ENCODE data around the gene ARHGAP25.
A peak's percentile ranks its signal among the peaks of the same experiment; 100 is the strongest.

Gene ARHGAP25

DNA sequence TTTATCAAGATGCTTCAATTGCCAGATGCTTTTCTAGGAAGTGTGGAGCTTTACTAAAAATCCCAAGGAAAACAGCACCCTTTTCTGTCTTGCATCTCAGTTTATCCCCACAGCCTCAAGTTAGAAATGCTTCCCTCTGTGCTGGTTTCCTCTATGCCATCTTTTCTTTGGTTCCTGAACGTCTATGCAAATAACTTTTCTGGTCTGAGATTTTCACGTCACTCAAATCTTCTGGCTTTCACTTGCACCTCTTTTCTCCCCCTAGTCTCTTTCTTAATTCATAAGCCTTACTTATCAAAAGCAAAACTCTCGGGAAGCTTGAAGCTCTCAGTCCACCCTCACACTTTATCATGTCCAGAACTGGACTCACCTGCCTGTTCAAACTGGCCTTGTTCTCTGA is 33.9 kb downstream of the ARHGAP25 start:
- DNase-seq, result no peak

DNA sequence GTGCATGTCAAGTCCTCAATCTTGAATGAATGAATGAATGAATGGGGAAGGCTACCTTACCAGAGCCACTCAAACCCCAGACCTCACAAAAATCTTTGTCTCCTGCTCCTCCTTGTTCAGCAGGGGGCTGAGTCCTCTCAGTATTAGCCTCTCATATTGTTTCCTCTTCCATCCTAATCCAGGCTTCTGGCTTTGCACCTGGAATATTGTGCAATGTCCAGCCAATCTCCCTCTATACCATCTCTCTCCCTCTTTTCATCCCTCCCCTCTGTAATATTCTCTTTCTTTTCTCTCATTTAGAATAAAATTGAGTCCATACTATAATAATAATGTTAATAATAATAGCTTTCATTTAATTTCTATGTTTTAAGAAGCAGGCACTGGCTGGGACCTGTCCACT is 34.3 kb downstream of the ARHGAP25 start:
- no peak for DNase-seq

DNA sequence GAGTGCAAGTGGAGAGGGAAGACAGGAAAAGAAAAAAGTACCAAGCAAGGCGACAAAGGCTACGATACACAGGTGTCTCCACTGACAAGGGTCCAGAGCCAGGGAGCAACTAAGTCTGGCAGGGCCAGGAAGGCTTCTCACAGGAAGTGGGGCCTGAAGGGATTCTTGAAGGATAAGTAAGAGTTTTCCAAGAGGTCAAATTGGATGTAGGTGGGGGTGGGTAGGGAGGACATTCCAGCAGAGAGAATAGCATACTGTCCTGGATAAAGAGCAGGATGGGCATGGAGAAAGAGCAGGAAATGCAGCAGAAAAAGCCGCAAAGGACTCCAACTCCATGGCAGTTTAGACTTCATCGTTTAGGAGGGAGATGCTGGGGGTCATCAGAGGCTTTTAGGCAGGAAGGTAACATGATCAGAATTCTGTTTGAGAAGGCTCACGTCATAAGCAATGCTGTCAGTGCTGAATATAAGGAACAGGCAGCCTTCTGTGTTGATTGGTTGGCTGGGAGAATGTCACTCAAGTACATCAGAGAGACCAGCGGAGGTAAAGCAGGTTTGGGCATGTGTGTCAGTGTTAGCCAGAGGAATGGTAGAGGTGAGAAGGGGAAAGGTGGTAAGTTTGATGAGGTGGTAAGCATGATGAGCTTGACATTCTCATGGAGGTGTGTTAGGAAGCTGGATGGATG is 35.1 kb downstream of the ARHGAP25 start:
- no peak for DNase-seq

DNA sequence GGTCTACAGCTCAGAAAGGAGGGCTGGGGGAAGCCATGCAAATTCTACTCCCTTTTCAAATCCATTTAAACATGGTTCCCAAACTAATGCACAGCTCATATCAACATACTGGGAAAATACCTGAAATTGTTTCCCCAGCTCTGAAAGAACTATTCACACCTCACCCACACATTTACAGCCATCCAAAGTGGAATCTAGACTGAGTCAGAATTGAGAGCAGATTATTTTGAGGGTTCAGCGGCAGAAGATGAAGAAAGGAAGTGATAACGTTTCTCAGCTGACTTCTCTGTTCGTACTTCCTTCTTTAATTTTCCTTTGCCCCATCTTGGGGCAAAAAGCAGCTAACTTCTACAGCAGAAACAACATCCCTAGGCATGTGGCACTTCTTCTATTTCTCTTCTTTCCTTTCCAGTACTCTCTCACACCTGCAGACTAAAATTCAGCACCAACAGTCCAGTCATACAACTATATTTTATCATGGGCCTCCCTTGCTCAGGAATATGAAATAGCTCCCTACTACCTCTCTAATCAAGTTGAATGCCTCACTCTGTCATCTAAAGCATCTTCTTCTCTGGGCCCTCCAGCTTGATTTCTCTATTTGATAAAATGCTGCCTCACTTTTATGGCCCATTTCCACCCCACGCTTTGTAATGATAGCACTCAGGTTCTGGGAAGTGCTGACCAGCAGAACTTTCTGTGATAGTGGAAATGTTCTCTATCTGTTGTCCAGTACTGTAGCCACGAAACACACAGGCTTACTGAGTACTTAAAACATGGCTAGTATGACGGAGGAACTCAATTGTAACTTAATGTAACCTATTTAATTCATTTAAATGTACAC is 35.9 kb downstream of the ARHGAP25 start:
- peak; percentile 59 to 66 for DNase-seq

DNA sequence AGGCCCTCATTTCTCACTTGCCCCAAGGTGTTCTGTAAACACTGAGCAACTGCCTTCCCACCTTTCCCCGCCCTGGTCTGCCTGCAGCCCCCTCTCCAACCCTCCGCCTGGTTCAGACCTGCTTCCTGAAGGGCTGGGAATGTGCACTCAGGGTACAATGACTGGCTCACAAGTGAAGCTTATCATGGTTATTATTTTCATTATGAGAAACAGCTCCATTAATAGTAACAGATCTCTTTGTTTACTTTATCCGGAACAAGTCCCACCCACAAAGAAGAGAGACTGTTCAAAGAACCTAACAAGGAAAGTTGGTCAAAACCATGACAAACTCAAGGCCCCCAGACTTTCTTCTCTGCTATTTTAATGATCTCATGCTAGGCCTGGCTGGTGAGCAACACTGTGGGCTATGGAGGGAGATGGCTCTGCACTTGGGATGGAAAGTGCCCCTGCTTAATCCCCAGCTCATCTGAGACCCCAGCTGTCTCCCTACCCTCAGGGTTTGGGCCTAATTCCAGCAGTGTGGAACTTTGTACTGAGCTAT is 36.7 kb downstream of the ARHGAP25 start:
- no peak for DNase-seq

DNA sequence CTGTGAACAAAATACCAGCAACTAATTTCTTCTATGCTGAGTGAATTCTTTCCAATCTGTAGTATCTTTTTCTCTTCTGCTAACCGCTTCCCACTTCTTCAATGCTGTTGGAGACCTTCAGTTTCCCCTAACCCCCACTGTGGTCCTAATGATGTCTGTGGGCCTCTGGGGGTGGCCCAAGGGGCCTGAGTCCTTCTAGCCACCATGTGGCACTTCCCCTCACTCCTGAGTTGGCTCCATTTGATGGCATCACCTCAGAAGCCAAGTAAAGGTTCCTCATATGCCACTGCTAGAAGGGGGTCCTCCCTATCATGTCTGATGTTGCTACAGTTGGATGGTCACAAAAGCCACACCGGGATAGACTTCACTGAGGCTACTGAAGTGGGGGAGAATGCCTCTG is 37.5 kb downstream of the ARHGAP25 start:
- DNase-seq, result no peak

DNA sequence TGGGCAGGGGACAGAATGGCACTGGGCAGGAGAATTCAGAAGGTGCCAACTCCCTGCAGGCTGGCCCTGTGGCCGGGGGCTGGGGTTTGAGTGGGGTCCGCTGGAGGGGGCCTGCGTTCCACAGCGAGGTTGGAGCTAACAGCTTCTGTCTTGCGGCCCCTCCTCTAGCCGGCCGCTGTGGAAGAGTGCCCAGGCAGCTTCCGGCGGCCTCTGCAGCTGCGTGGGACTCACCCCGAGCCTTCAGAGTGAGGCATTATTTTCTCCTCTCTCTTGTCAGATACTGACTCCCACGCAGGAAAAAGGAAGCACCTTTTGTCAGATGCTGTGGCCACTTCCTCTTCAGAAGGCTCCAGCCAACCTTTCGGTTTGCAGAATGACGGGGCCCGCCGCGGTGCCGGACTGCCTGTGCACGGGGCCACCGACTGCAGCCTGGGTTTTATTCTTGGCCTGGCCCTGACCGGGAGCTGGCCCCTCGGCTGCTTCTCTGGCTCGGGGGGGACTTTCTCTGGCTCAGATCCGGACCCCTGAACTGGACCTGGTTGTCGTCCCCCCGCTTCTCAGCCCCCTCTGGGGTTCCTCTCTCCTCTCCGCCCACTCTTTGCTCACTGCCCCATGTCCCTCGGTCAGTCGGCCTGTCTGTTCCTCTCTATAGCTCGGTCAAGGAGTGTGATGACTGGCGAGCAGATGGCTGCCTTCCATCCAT is 40.1 kb downstream of the ARHGAP25 start:
- DNase-seq, result peak; percentile 92 to 95

DNA sequence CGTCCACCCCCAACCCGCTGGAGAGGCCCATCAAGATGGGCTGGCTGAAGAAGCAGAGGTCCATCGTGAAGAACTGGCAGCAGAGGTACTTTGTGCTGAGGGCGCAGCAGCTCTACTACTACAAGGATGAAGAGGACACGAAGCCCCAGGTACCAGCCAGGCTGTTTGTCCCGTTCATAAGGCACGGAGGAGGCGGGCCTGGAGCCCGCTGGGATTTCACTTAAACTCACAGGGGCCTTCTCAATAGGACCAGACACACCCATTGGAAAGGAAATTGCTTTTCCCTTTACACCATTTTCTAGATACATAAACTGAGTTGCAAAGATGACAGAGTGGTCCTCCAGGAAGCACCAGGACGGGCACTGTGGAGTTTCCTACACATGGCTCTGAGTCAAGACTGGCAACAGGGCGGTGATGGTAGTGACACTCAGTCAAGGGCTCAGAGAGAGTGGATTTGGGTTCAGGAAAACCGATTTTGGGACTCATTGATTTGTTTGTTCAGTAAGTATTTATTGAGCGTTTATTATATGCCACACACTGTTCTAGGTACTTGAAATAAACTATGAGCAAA is 40.7 kb downstream of the ARHGAP25 start:
- no peak for DNase-seq

DNA sequence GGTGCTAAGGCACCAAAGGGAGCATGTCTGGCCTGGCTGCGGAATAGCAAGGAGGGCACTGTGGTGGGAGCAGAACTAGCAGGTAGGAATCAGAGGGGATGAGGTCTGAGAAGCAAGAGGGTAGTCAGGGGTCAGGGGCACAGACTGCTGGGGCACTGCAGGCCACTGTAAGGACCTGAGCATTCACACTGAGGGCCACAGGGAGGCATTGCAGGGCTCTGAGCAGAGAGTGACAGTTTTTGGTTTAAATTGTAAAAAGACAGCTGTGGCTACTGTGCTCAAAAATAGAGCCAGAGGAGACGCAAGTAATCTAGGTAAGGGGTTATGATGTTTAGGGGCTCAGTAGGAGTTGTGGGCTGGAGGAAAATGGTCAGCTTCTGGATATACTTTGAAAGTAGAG is 41.5 kb downstream of the ARHGAP25 start:
- peak; percentile 11 to 19 for DNase-seq

DNA sequence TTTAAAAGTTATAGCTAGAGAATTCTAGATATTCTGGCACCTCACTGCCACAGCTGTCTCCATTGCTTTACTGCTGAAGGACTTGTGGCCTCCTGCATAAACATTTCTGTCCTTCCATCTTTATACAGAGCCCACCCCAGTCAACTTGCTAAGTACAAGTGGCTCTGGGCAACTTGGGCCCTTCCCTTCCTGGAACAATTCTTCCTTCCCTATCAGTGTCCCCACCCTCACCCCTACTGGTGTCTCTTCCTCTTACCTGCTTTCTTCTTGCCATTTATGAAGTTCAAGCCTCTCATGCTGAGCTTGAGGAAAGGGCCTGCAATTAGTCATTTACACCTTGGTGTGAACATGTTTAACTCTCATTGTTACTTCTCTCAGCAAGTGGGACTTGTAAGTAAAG is 45.0 kb downstream of the ARHGAP25 start:
- no peak for DNase-seq

DNA sequence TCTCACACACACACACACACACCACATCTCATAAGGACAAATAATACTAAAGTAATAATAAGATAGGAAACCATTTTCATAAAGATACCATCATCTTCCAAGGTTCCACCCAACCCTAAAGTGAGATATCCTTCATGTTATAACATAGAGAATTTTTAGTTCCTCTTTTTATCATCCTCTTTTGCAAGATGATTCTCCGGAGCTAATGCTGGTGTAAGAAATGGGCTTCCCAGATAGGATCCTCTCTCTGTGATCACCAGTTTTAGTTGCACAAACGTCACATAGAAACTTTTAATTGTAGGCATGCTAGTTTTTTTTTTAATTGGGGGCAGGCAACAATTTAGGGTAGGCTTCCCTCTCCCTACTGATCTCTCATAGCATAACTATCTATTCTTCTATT is 49.6 kb downstream of the ARHGAP25 start:
- peak; percentile 78 to 87 for DNase-seq

DNA sequence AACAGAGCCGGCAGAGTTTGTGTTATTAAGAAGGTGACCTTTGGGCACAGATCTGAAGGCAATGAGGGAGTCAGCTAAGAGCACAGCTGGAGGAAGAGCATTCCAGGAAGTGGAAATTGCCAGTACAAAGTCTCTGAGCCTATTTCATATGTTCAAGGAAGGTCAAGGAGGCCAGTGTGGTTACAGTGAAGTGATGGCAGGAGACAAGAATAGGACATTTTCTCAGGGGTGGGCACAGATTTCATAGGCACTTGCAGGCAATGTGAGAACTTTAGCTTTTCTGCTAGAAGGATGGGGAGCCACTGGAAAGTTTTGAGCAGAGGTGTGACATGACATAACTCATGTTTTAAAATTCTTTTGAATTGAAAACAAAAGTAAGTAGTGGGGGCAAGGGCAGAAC is 50.3 kb downstream of the ARHGAP25 start:
- no peak for DNase-seq

DNA sequence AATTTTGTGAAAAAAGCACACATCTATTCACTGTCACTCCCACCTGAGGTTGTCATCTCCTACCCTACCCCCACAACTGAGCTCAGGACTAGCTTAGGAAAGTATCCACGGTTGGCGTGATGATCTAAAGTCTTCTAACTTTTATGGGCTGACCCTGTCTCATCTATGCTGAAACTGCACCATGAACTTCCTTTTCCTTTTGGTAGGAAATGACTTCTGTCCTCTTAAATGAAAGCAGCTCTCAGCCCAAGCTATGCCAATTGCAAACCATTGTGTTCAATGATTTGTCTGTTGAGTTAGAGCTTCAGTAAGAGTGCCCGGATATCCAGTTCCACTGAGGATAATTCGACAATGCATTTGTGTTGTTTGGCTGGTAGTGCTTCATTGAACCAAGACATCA is 52.7 kb downstream of the ARHGAP25 start:
- no peak for DNase-seq

DNA sequence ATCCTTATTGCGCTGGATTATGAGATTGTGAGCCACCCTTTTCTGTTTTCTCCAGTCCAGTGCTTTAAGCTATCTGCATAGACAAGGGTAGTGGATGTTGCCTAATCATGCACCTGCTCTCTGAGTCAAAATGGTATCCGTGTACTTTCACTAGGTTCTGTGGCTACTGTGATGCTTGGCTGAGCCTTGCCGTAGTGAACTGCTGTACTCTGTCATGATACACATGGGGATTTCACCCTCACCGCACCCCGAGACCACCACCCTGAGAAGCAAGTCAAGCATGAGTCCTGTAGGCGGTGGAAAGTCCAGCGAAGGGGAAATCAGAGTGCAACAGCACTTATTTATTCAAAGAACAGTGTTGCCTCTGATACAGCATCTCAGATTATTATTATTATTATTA is 55.0 kb downstream of the ARHGAP25 start:
- no peak for DNase-seq

DNA sequence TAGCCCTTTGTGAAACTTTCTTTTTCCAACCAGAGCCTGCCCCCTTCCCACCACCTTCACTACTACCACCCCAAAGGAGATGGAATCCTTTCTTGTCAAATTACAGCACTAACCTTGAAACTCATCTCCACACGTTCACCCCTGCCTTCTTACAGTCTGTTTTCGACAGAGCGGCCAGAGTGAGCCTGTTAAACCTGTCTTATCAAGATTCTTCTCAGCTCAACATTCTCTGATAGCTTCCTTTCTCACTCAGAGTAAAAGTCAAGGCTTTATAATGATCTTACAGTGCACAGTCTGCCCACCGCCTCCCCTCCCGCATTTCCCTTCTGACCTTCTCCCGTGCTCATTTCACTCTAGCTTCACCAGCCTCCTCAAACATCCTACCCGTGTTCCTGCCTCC is 56.0 kb downstream of the ARHGAP25 start:
- no peak for DNase-seq

DNA sequence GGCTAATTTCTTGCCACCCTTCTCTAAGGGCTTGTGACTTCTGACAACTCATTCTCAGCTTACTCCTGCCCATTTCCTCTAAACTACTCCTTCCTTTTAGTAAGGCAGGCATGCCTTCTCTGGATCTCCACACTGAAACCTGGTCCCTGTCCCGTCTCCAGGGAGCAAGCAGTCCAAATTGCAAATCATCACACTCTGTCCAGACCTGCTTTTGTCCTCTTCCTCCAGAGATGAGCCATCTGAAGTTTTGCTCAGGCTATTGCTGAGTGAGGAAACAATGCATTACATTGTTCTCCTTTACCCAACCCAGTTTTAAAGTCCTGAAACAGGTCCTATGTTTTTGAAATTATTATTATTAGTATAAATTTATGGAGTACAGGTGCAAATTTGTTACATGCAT is 57.3 kb downstream of the ARHGAP25 start:
- DNase-seq, result no peak

DNA sequence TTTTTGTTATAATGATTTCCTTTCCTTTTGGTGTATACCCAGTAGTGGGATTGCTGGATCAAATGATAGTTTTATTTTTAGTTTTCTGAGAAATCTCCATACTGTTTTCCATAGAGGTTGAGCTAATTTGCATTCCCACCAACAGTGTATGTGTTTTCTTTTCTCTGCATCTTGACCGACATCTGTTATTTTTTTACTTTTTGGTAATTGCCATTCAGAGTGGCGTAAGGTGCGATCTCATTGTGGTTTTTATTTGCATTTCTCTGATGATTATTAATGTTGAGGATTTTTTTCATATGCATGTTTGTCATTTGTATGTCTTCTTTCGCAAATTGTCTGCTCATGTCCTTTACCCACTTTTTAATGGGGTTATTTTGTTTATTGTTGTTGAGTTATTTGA is 58.1 kb downstream of the ARHGAP25 start:
- no peak for DNase-seq

DNA sequence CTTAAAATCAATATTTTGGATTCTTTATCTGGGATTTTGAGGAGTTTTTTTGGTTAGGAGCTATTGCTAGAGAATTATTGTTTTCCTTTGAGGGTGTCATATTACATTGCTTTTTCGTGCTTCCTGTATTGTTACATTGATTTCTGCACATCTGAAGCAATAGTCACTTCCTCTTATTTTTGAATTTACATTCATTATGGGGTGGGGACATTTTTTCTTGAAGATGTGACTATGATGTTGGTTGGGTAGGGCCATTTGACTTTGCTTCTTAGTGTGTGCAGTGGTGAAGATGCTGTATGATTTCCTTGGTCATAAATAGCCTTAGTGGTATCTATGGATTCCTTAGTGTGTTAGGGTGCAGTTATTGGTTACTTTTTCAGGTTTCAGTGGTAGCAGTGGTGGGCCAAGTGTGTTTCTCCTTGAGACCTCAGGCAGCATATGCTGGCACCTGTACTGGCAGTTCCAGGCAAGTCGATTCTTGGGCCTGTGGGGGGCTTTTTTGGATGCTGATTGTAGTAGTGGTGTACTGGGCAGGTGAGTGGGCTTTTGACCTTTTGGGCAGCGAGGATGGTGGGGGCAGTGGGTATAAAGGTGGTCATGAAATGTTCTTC is 61.8 kb downstream of the ARHGAP25 start:
- peak; percentile 78 for DNase-seq

DNA sequence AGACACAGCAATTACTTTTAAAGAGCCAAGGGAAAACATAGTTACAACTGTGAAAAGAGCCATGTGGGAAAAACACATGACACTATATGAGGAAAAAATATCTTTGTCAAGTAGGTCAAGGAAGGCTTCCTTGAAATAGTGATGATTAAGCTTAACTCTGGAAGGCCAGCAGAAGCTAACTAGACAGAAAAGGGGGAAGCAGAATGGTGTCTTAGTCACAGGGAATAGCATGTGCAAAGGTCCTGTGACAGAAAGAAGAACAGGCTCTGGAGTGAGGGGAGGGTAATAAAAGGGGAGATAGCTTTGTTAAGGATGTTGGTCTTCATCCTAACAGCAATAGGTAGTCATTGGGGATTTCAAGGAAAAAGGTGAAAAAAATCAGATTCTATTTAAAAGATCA is 64.0 kb downstream of the ARHGAP25 start:
- DNase-seq, result no peak

DNA sequence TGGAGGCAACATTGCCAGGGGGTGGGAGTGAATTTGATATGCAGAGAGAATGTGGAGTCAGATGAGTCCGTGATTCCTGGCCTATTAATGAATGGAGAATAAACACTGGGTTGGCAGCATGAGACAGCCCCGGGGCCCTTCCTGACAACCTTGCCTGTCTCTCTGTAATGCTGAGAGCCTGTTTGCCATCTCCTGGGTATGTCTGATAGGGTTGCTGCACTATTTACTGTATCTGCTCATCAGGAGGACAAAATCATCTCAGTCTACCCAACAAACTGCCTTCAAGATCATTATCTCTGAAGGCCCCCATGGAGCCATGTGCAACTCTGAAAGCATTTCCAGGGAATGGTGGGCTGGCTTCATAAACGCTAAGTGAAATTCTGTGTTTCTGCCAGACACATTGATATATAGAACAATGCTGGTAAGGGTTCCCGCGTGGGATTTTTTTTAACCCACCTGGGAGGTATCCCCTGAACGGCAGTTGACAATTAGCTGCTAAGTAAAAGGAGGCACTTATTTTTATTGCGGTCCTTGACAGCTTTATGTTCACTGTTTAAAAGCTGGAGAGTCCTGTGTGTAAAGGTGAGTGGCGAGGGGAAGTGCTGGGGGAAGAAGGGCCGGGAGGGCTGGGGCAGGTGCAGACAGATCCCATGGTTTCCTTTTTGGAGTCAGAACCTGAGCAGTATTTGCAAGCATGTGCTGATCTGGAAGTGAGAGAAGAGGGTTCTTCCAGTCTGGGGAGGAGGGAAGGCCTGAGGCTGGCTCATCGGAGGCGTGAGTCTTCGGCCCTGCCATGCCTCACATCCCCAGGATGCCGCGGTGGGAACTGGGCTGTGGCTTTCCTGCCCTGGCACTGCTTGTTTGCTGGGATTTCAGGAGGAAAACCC is 64.8 kb downstream of the ARHGAP25 start:
- no peak for DNase-seq

DNA sequence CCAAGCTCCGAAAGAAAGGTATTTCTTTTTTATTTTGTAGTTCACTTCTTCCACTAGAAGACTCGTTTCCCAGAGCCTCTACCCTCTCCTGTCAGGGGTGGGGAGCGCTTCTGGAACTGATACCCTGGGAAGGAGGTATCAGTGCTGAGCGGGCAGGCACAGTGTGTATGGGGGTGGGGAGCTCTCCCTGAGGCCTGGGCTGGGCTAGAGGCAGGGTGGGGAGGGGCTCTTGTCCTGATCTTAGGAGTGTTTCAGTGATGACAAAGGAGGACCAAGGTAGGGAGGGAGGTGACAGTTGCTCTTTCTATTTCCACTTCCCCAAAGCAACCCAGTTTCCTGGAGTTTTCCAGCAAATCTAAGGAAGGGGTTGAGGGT is 65.4 kb downstream of the ARHGAP25 start:
- no peak for DNase-seq

DNA sequence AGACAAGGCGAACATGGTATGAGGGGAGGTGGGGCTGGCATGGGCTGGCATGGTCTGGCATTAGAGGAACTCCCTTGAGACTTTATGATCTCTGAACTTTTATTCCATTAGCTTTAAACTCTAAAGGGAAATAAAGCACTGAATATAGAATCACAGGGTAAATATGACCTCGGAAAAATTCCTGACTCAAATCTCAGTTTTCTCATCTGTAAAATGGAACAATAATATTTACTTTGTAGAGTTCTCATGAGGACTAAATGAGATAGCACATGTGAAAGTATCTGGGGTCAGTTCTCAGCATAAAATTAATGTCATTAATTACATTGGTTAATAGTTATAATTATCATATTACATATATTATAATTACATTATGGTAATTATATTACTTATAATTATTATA is 65.9 kb downstream of the ARHGAP25 start:
- DNase-seq, result no peak
